Activated T-helper 17 cell treated with anti-CD3 and anti-CD28 coated beads, Interleukin-2, amount 50 U/mL, for 72 hours (primary cell): ENCODE data around the gene C1QTNF7. TPM values are rescaled to one million over a fixed set of nuclear protein-coding genes. Genes with fewer than 3 reads are reported as not detected.

Source experiments
- ATAC-seq: fragments of 150-1000 bp; cut with Tn5 transposase; replicated peaks from 2 replicates; pipeline ENCODE4 v1.10.0; 2021; ENCODE audit warnings: mild to moderate bottlenecking, moderate library complexity
- H3K27ac Mint-ChIP-seq: one replicate; pipeline ENCODE4 v1.8.0; 2022; ENCODE audit warnings: mixed read lengths
- H3K27me3 Mint-ChIP-seq: one replicate; pipeline ENCODE4 v1.8.0; 2022; ENCODE audit warnings: mixed read lengths
- H3K36me3 Mint-ChIP-seq: one replicate; pipeline ENCODE4 v1.8.0; 2022; ENCODE audit warnings: low read depth, mild to moderate bottlenecking, mixed read lengths
- H3K4me1 Mint-ChIP-seq: one replicate; pipeline ENCODE4 v1.8.0; 2022; ENCODE audit warnings: mixed read lengths
- H3K4me3 Mint-ChIP-seq: one replicate; pipeline ENCODE4 v1.8.0; 2022; ENCODE audit warnings: mild to moderate bottlenecking, mixed read lengths
- H3K9me3 Mint-ChIP-seq: one replicate; pipeline ENCODE4 v1.8.0; 2022; ENCODE audit warnings: mixed read lengths
- total RNA-seq, 2 donors: library from RNA; stranded (reverse); gene quantifications; one replicate each; pipeline ENCODE4 v1.2.3, GENCODE V29; 2022

Gene C1QTNF7
- total RNA-seq, 2 donors from 2014 or later, result not detected

DNA sequence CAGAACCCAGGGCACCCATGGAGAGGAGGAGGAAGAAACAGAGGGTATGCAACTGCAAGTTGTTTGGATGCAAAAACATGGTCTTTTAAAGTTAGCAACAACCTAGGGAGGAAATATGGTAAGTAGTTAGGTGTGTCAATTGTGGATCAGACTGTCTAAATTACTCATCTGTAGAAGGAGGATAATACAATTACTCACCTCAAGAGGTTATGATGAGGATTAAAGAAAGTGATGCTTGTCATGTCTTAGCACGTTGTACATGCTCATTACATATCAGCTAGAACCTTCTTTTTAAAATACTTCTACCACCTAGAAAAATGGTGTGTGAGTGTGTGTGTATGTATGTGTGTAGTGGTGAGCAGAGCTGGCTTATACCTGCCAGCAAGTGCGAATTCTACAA, 2.3 kb upstream of the C1QTNF7 start:
- Mint-ChIP-seq H3K4me3 (peak overlapping the region; percentile 29), H3K36me3 (no peaks in the 10 kb centered on the region), H3K27me3 (no peaks in the 10 kb centered on the region), H3K4me1 (peaks cover 28% of the 10 kb centered on the region), H3K27ac (no peak overlapping the region), H3K9me3 (no peaks in the 10 kb centered on the region)
- ATAC-seq, result peak; percentile 83

GRCh38 chr4:15427161-15427560, 672 bp upstream of the C1QTNF7 start:
- Mint-ChIP-seq H3K9me3 (no peaks in the 10 kb centered on the region), H3K27me3 (no peaks in the 10 kb centered on the region), H3K4me1 (peaks cover 28% of the 10 kb centered on the region), H3K4me3 (no peak overlapping the region), H3K27ac (no peak overlapping the region), H3K36me3 (no peaks in the 10 kb centered on the region)
- ATAC-seq, result no peak

- H3K27ac Mint-ChIP-seq, result no peak overlapping the region
- H3K4me1 Mint-ChIP-seq, result peaks cover 22% of the 10 kb centered on the region
- no peak overlapping the region for H3K4me3 Mint-ChIP-seq
- peaks cover 3% of the 10 kb centered on the region for H3K9me3 Mint-ChIP-seq
- H3K27me3 Mint-ChIP-seq, result no peaks in the 10 kb centered on the region
- H3K36me3 Mint-ChIP-seq, result no peaks in the 10 kb centered on the region
- no peak for ATAC-seq
Measured at GRCh38 chr4:15428611-15429010, 778 bp downstream of the C1QTNF7 start.

GRCh38 chr4:15434091-15434490, 6.3 kb downstream of the C1QTNF7 start:
- H3K27me3 Mint-ChIP-seq, result no peaks in the 10 kb centered on the region

GRCh38 chr4:15434676-15435075, 6.8 kb downstream of the C1QTNF7 start:
- ATAC-seq, result no peak
- Mint-ChIP-seq H3K4me3 (no peak overlapping the region), H3K27ac (no peak overlapping the region), H3K36me3 (no peaks in the 10 kb centered on the region), H3K4me1 (no peaks in the 10 kb centered on the region), H3K27me3 (no peaks in the 10 kb centered on the region), H3K9me3 (peaks cover 3% of the 10 kb centered on the region)

More at GRCh38 chr4:15434091-15434490, 6.3 kb downstream of the C1QTNF7 start:
- Mint-ChIP-seq H3K4me3 (no peak overlapping the region), H3K36me3 (no peaks in the 10 kb centered on the region), H3K4me1 (no peaks in the 10 kb centered on the region), H3K27ac (no peak overlapping the region), H3K9me3 (peaks cover 3% of the 10 kb centered on the region)
- no peak for ATAC-seq

- Mint-ChIP-seq H3K27me3 (no peaks in the 10 kb centered on the region), H3K27ac (no peak overlapping the region), H3K4me1 (no peaks in the 10 kb centered on the region), H3K36me3 (no peaks in the 10 kb centered on the region), H3K9me3 (peaks cover 3% of the 10 kb centered on the region), H3K4me3 (no peak overlapping the region)
- ATAC-seq, result no peak
Measured at GRCh38 chr4:15436513-15436912, 8.7 kb downstream of the C1QTNF7 start.

DNA sequence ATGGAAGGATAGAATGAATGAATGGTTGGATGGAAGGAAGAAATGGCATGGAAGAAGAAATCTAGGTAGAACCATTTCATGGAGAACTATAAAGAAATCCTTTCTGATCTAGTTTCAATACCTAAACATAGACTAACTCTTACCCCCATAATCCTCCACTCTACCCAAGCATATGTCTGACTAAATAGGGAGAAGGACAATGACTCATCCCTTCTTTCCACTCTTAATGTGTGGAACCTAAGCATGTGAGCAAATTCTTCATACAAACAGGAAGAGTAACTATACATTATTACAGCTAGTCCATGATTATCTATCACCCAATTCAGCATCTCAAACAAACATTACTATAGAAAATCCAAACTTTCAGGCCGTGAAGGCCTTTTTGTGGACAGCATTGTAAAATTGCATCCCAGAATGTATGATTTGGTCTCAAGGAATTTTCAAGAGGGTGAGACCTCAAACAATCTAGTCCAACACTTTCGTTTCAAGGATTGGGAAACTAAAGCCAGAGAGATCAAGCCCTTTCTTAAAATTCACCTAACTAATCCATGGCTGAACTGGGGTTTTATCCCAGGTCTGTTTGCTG, 11.2 kb downstream of the C1QTNF7 start:
- Mint-ChIP-seq H3K4me1 (no peaks in the 10 kb centered on the region), H3K27me3 (no peaks in the 10 kb centered on the region), H3K9me3 (no peaks in the 10 kb centered on the region), H3K27ac (no peak overlapping the region), H3K4me3 (no peak overlapping the region), H3K36me3 (no peaks in the 10 kb centered on the region)
- ATAC-seq, result peak; percentile 50

- H3K27me3 Mint-ChIP-seq, result no peaks in the 10 kb centered on the region
- no peak overlapping the region for H3K27ac Mint-ChIP-seq
- H3K4me1 Mint-ChIP-seq, result no peaks in the 10 kb centered on the region
- no peak overlapping the region for H3K4me3 Mint-ChIP-seq
- no peaks in the 10 kb centered on the region for H3K36me3 Mint-ChIP-seq
- no peak for ATAC-seq
- no peaks in the 10 kb centered on the region for H3K9me3 Mint-ChIP-seq
Measured at GRCh38 chr4:15443371-15444160, 15.7 kb downstream of the C1QTNF7 start.

DNA sequence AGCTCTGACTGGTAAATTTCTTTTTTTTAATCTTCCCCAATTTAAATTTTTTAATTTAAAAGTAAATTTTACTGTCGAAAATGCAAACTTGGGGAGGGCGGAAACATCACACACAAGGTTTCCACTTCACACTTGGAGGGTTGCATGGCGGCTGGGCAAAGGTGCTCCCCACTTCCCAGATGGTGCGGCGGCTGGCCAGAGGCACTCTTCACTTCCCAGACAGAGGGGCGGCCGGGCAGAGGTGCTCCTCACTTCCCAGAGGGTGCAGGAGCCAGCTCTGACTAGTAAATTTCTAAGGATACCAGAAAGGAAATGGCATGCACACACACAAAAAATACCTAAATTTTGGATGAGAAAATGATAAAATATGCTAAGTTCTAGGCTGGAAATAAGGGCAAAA, 16.4 kb downstream of the C1QTNF7 start:
- no peak overlapping the region for H3K4me3 Mint-ChIP-seq
- no peaks in the 10 kb centered on the region for H3K4me1 Mint-ChIP-seq
- ATAC-seq, result no peak
- H3K27me3 Mint-ChIP-seq, result no peaks in the 10 kb centered on the region
- H3K9me3 Mint-ChIP-seq, result no peaks in the 10 kb centered on the region
- H3K36me3 Mint-ChIP-seq, result no peaks in the 10 kb centered on the region
- no peak overlapping the region for H3K27ac Mint-ChIP-seq

DNA sequence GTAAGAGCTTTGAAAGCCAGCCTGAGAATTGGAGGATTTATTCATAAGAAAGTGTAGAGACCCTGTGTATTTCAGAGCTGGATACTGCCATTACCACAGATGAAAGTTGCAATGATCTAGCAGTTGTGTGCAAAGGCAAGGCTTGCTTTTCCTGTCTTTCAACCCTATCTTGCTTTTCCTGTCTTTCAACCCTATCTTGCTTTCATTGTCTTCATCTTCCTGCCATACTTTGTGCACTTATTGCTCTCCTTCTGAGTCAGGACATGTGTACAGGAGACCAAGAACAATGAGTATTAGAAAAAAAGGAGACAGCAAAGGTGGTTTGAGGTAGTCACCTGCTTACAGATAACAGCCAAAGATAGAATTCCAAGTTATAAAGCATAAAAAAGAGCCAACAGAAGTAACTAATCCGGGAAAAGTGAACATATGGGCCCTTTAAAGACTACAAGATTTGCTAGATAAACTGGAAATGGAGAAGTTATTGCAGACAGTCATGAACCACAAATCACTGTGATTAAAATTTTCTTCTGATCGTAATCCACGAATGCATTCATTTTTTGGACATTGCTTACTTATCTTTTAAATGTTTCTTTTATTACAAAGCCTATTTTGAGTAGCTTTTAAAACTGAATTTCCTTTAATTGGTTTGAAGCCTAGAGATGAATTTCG, 17.2 kb downstream of the C1QTNF7 start:
- Mint-ChIP-seq H3K4me3 (no peak overlapping the region), H3K9me3 (no peaks in the 10 kb centered on the region), H3K27ac (no peak overlapping the region), H3K27me3 (no peaks in the 10 kb centered on the region), H3K36me3 (no peaks in the 10 kb centered on the region), H3K4me1 (no peaks in the 10 kb centered on the region)
- no peak for ATAC-seq

- Mint-ChIP-seq H3K4me1 (no peaks in the 10 kb centered on the region), H3K9me3 (no peaks in the 10 kb centered on the region), H3K4me3 (no peak overlapping the region), H3K27me3 (no peaks in the 10 kb centered on the region), H3K36me3 (no peaks in the 10 kb centered on the region), H3K27ac (no peak overlapping the region)
- ATAC-seq, result no peak
Measured at GRCh38 chr4:15451181-15451865, 23.5 kb downstream of the C1QTNF7 start.

DNA sequence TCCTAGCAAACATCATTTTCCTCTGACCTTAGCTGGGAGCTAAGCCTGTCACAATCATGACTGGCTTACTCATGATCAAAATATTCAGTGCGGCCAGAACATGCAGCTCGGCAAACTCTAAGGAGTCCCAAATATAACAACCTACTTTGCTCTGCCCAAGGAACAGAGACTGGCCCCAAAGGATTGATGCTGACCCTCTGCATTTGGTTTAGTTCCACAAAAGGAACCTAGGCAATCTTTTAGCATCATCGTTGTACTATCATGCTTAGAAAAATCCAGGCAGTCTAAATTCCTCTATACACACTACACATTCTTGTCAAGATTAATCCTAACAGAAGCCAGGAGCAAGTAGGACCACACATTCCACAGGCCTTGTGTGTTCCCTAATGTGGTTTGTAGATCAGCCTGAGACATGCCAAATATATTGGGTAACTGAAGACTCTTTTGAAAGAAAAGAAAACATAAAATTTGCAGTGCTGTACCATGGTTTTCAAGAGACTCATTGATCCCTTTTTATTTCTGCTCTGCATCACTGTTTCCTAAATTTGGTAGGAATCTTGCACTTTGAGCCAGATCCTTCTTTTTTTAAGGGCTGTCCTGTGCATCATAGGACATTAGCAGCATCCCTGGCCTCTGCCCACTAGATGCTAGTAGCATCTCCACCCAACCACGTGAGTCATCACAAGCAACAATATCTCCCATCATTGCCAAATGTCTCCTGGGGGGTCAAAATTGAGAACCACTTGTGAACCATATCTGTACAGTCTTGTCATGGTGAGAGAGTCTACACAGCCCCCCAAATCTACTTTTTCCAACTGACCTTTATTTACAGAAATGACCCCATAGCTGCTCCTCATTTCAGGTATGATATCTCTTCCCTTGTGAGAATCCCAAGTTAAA, 24.3 kb downstream of the C1QTNF7 start:
- no peaks in the 10 kb centered on the region for H3K36me3 Mint-ChIP-seq
- no peak for ATAC-seq
- H3K4me1 Mint-ChIP-seq, result no peaks in the 10 kb centered on the region
- no peak overlapping the region for H3K27ac Mint-ChIP-seq
- H3K4me3 Mint-ChIP-seq, result no peak overlapping the region
- no peaks in the 10 kb centered on the region for H3K27me3 Mint-ChIP-seq
- H3K9me3 Mint-ChIP-seq, result no peaks in the 10 kb centered on the region

DNA sequence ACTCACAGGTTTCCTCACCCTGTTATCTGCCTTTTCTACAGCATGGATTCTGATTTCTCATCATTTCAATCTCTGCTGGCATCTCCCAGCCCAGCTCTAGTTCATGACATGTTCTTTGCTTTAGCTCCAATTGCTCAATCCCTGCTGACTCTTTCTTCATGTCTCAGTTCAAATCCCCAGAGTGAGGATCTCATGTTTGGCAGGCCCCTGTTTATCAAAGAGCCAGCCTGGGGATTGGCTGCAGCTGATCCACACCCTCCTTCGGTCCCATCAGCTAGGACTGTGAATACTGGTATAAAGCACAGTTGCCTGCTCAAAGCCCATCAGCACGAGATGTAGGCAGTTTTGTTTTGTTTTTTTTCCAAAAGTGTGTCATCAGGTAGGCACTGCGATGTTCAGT, 27.5 kb downstream of the C1QTNF7 start:
- no peak for ATAC-seq
- Mint-ChIP-seq H3K4me3 (no peak overlapping the region), H3K36me3 (no peaks in the 10 kb centered on the region), H3K27me3 (no peaks in the 10 kb centered on the region), H3K9me3 (no peaks in the 10 kb centered on the region), H3K4me1 (no peaks in the 10 kb centered on the region), H3K27ac (no peak overlapping the region)
